A549 treated with CORT108297 at 1 μM for 4 hours (cell line): ENCODE data around the gene G0S2. TPM values are rescaled to one million over a fixed set of nuclear protein-coding genes. Genes with fewer than 3 reads are reported as not detected.

Experiments
- total RNA-seq: library from RNA; stranded (reverse); fragments of 200-300 nt; extraction: Qiagen RNA extraction; gene quantifications from 5 replicates; pipeline ENCODE4 v1.2.3, GENCODE V29; 2022

G0S2 gene, protein sequence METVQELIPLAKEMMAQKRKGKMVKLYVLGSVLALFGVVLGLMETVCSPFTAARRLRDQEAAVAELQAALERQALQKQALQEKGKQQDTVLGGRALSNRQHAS
- 2.7 to 3.3 TPM (median 3.0 TPM) in 5 replicates for total RNA-seq

GRCh38 chr1:209674957-209675564 lies at the start of gene G0S2:
TSS of gene G0S2 (plus strand) at chr1:209675412. CDS start at chr1:209675685, 273 bp downstream.

DNA sequence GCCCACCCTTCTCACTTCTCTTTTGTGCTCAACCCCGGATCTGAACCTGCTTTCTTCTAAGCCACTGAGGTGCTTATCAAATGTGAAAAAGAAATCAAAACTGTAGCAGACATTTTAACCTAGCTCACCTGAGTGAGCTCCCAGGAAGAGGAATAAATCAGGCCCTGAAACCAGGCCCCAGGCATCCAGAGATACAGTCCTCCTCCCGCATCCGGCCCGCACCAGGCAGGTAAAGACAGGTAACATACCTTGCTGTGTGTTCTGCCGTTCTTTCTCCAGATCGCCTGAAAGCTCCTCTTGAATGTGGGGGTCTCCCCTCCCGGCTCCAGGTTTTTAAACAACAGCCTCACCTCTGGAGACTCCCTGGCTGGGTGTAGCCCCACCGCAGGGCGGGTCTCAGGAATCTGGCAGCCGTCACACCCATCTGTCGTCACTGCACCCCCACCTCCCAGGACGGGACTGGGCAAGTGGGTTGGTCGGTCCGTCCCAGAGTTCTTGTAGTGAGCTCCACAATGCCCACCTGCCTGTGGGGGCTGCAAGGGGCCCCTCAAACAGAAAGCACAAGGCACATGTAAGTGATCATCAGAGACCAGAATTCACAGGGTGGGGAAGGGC lies 23.0 kb upstream of the G0S2 start, which contains the start of gene LAMB3:
Gene LAMB3 (minus strand): TSS at position 305 of the 615 bp plus-strand sequence. CDS start 1,481 bp downstream, outside the sequence.

DNA sequence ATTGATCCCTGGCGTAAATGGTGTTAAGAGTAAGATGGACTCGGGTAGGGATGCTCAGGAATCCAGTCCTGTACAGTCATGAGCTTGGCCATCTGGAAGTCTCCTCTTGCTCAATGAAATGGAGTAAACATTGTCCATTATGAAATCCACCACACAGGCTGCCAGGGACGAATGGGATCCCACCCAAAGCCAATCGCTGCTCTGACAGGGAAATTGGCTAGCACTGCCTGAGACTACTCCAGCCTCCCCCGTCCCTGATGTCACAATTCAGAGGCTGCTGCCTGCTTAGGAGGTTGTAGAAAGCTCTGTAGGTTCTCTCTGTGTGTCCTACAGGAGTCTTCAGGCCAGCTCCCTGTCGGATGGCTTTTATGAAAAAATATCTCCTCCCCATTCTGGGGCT lies 29.4 kb downstream of the G0S2 start, which contains the start of gene HSD11B1:
Gene HSD11B1 (plus strand): TSS at position 263 of the 400 bp plus-strand sequence. CDS start 97 bp downstream, at position 360.

Other genes with a start within 250 kb of the G0S2 start
- 0.14 to 0.37 TPM (median 0.30 TPM) in 5 replicates for gene CAMK1G, start 91.7 kb upstream of the G0S2 start, total RNA-seq
- 20.5 to 25.5 TPM (median 22.0 TPM) in 5 replicates for gene LAMB3, start 23.0 kb upstream of the G0S2 start, total RNA-seq
- gene HSD11B1, start 29.4 kb downstream of the G0S2 start, total RNA-seq, result 0.12 to 0.14 TPM in 2 of 5 replicates, not detected in the others
- gene TRAF3IP3, start 80.6 kb downstream of the G0S2 start, total RNA-seq, result not detected in 5 replicates
- 1.1 to 1.9 TPM (median 1.6 TPM) in 5 replicates for gene C1orf74, start 109.1 kb downstream of the G0S2 start, total RNA-seq
- gene IRF6, start 130.7 kb downstream of the G0S2 start, total RNA-seq, result 0.06 to 0.14 TPM (median 0.10 TPM) in 5 replicates
- gene UTP25, start 152.6 kb downstream of the G0S2 start, total RNA-seq, result 9.4 to 12.1 TPM (median 11.3 TPM) in 5 replicates